Inferior parietal cortex (tissue), 1 donor: Measurements from ENCODE around the gene BRD3.

ENCODE experiments used
- DNase-seq: peaks from one replicate; pipeline ENCODE4 v3.0.0-alpha.2; 2016; ENCODE audit errors: extremely low spot score

Gene BRD3

DNA sequence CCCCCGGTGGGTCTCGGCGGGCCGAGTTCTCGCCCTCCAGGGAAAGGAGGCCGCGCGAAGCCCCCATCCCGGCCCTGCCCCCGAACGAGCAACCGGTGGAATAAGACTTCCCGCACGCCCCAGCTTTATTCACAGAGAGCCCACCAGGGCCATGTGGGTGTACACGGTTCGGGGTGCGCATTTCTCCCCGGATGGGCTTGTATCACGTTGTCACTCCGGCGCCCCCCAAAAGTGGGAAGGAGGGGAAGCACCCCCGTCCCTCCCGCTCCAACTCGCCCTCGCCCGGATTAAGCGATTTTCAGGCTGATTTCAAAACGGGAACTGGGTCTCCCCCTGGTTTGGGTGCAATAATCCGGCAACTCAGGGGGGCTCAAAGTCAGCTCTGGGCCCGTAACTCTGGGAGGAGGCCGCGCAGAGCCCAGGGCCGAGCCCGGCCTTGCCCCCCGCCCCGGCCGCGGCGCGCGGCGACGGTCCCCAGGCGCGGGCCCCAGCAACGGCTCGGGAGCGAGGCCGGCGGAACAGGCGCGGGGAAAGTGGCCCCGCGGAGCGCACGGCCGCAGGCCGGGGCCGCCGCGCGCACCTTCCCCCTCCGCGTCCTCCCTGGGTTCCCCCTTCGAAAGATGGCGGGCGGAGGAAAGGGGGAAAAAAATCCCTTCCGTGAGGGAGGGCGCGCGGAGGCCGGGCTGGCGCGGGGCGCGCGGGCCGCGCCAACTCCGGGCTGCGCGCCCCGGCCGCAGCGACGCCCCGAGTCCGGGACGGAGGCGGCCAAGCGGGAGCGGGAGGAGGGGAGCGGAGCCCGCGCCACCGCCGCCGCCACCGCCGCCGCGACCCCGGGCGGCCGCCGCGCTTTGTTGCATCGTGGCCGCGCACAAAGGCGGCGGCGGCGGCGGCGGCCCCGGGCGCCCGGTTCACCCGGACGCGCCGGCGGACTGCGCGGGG is 644 bp downstream of the BRD3 start:
- DNase-seq, result no peak

DNA sequence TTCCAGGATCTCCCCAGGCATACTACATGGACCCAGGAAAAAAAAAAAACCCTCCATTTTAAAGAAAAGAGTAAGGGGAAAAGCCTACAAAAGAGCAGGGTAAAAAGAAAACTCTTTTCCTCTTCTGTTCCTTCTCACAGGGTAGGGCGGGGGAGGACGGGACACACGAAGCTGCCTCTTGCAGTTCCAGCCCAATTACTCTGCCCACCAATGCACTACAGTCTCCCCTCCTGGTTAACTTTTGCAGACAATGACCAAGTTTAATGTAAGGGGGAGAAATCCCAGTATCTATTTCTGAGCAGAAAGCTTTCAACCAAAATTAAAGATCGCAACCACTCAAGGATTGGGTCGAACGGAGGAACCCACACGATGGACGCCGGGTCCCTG is 1.3 kb downstream of the BRD3 start:
- DNase-seq, result no peak

DNA sequence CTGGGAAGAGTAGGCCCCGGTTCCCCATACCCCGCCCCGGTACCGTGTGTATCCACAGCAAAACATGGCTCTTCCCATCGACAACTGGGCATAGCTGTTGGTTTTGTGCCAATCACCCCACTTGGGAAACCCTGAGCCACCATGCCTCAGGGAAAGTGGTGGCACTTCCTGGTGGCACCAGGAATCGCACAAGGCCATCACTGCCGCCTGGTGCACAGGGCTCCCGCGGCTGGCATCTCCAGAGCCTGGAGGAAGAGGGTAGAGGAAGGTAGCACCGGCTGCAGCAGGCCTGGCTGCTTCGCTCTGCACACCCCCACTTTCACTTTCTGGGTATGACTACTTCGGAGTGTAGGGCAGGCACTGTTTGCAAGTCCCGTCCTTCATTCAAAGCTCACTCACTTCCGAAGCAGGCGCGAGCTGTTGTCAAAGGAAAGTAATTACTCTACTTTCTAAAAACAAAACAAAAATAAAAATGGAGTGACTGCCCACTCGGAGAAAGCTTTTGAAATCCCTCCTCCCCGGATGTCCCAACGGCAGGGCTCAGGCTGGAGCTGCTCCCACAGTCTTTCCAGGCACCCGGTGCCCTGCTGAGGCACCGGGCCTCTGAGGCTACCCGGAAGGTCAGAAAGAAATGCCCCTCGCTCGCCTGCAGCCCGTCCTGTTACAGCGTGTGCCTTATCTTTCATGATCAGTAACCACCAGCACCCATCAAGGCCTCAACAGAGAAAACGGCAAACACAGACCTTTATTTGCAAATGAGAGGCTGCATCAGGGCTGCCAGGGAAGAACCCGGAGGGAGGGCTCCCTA is 2.0 kb downstream of the BRD3 start:
- no peak for DNase-seq

DNA sequence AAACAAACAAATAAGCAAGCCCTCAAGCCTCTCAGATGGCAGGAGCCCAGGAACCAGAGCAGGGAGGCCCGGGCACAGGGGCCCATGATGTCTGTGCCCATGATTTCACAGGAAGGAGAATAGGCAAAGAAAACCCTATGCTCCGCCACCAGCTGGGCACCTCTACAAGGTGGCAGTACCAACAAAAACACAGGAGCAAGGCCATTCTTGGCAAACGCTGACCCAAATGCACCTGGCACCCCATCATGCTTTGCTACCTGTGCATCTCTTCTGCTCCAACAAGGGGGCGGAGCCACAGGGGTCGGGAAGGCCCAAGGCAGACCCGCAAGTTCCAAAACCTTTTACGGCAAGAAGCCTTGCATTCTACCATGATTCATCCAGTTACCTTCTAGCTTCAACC is 3.1 kb downstream of the BRD3 start:
- no peak for DNase-seq

DNA sequence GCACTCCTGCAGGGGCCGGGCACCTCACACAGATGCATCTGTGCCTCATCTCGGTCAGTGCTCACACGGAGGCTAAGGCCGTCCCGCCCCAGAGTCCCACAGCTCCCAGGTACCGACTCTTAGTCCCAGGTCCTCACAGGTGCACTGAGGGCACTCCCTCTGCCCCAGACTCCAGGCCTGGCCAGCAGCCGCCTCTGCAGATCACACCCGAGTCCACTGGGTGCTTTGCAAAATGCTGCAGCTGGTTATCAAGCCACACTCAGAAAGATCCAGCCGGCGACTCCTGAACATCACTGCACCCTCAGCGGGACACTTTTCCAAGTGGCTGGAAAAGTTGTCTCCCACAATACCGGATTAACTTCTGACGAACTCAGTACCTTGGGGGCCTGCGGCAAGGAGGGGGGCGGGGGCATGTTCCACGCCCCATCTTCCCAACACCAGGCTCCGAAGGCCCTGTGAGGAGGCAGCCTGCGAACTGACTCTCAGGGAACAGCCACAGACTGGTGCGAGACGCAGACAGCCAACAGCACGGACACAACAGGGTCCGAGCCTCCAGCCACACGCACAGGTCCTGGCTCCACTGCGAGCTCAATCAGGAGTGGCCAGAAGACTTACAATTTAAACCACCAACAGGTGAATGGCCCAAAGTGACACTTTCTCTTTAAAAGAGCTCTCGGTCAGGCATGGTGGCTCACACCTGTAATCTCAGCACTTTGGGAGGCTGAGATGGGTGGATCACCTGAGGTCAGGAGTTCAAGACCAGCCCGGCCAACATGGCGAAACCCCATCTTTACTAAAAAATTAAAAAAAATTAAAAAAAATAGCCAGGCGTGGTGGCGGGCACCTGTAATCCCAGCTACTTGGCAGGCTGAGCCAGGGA is 4.0 kb downstream of the BRD3 start:
- DNase-seq, result no peak

DNA sequence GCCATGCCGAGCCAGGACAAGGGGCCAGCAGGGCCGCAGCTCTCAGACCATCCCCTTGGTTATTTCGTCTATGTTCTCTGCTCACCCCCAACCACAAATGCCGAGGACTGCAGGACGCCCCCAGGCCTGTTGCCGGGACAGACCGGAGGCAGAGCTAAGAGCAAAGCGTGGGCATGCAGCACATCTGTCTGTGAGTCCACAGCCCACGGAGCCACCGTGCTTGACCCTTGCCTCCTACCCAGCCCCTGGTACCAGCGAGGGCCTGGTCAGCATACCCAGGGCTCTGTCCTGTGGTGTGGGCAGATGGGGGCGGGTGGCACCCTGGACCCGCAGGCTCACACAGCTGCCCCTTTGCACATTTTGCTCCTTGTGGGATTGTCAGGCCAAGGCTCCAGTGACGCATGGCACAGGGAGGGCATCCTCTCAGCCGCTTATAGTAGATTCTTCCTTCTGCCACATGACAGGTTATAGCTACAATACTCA is 4.7 kb downstream of the BRD3 start:
- DNase-seq, result no peak

DNA sequence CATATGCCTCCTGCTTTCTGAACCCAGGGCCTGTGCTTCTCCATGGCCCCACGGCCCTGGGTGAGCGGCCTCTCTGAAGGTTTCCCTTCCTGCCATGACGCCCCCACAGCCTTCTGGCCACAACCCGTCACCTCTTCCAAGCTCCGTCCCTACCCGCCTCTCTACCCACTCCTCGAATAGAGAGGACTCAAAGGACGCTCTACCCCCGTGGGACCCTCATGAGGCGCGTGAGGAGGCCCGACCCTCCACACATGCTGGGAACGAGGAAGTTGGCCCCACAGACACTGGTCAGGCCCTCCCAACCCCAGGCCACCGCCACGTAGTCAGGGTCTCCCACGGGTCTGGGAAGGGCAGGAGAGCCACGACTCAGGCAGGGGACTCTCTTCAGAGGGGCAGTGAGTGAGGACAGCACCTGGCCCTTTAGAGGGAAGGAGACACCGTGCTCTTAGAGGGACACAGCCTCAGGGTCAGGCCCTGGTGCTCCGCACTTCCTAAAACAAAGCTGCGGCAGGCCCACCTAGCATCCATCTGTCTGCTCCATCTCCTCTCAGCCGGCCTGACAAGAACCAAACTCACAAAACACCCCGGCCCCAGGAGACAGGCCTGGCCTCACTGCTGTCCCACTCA is 5.3 kb downstream of the BRD3 start:
- DNase-seq, result no peak

DNA sequence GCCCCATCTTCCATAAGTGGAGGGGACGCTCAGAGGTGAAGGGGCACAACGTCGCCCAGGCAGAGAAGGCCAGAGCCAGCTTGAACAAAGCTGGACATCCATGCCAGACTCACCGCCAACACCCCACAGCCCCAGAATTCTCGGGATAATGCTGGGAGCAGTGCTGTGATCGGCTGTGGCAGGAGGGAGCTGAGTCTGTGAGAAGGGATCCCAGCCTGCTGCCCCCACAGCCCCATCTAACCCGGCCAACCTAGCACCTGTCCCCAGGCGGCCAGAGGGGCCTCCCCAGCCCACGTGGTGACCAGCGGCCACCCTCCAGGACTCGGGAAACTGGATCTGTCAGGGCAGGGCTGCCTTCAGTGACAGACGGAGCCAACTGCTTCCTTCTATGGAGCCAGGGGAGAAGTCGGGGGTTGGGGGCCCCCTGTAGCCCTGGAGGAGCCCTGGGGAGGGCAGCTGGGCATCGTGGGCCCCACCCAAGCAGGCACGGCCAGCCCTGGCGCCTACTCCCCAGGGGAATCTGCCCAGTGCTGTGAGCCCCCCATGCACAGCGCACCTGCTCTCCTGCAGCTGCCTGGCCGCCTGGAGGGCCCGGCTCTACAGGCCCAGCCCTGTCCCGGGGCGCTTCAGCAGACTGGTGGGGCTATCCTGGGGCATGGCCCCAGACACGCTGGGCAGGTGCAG is 6.0 kb downstream of the BRD3 start:
- no peak for DNase-seq

DNA sequence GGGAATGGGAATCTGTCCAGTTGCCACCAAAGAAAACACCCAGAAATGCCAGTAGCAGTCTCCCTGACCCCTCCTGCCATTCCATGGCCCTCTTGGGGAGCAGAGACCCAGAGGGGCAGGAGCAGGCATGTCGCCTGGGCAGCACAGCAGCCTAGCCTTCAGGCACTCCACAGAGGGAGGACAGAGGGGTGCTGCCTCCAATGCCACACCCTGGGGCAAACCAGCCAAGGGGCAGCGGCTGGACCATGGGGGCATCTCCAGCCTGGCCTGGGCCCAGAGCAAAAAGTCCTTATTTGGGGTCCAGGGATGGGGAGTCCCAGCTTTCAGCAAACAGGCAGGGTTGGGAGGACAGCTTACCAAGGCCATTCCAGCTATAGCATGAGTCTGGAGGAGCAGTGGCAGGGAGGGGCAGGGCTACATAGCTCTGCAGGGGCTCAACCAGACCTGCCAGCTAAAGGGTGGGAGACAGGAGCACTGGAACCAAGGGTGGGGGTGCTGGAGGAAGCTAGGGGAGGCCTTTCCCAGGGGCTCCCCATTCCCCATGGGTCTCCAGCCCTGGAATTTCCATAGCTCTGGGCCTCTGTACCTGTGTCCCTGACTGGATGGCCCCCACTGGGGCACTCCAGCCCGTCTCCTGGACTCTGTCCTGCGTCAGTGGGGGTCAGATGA is 6.7 kb downstream of the BRD3 start:
- DNase-seq, result no peak

DNA sequence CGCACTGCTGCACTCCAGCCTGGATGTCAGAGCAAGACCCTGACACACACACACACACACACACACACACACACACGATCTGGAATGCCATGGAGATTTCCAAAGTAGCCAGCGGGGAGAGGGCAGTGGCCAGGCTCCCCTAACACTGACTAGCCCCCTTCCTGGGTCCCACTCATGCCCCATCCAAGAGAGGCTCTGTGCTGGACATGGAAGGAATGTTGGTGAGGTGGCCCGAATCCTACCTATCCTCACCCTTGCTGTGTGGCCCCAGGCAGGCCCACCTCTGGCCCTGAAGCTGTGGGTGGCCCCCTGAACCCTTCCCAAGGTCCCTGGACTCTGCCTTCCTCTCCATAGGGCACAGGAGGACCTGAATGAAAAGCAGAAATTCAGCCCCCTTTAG is 7.3 kb downstream of the BRD3 start:
- no peak for DNase-seq

DNA sequence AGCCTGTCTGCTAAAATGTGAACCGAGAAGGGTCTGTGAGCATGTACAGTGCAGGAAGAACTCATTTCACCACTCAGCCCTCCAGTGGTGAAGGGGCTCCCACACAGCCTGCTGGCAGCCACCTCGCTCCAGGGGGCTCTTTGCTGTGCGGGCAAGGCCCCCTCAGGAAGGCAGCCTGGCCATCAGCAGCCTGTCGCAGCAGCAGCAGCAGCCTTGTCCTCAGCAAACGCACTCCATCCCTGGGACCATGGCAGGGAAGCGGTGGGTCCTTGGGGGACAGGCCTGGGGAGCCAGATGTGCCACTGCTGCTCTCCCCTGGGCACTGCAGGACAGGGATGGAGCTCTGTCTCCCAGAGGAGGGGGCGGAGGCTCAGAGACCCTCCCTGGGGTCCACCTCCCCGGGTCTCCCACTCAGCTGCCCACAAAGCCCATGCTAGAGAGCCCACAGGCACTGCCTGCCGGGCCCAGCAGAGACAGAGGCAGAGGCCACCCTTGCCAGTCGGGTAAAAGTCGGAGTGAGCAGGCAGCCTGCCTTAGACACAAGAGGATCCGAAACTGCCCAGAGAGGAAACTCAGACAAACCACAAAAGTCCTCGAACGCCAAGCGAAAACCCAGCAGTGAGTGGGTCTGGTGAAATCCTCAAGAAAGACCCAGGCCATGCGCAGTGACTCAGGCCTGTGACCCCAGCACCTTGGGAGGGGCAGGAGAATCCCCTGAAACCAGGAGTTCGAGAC is 8.0 kb downstream of the BRD3 start:
- DNase-seq, result no peak

DNA sequence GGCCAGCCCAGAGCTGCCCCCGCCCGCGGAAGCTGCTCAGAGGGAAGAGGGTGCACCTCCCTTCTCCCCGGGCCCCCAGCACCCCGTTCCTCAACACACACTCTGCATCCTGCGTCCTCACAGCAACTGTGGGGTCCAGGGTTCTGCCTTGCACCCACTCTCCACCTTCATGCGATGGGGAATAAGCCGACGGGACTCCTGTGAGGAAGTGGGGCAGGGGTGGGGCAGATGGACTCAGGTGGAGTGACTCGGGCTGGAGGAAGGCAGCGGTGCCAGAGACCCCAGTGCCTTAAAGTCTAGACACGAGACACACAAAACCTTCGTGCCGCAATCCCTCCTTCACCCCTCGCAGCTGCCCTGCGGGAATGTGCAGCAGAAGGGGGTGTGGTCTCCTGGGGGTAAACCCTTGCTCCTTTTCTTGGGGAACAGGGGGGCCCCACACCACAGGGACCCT is 8.6 kb downstream of the BRD3 start:
- DNase-seq, result no peak

DNA sequence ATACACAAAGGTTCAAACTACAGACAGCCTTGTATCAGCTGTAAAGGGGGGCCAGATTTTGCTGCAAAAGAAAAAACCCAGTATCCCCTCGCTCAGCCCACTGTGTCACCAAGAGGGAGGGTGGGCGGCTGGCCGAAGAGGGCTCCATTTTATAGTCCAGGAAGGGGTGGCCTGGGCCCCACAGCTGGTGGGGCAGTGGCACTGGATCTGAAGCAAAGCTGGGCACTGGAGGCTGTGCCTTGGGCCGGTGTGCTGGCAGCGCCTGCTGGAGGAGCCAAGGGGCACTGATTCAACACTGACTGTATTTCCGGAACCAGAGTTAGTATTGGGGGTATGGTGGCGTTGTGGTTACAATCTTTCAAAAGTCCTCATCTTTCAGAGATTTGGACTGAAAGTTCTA is 9.1 kb downstream of the BRD3 start:
- DNase-seq, result no peak

DNA sequence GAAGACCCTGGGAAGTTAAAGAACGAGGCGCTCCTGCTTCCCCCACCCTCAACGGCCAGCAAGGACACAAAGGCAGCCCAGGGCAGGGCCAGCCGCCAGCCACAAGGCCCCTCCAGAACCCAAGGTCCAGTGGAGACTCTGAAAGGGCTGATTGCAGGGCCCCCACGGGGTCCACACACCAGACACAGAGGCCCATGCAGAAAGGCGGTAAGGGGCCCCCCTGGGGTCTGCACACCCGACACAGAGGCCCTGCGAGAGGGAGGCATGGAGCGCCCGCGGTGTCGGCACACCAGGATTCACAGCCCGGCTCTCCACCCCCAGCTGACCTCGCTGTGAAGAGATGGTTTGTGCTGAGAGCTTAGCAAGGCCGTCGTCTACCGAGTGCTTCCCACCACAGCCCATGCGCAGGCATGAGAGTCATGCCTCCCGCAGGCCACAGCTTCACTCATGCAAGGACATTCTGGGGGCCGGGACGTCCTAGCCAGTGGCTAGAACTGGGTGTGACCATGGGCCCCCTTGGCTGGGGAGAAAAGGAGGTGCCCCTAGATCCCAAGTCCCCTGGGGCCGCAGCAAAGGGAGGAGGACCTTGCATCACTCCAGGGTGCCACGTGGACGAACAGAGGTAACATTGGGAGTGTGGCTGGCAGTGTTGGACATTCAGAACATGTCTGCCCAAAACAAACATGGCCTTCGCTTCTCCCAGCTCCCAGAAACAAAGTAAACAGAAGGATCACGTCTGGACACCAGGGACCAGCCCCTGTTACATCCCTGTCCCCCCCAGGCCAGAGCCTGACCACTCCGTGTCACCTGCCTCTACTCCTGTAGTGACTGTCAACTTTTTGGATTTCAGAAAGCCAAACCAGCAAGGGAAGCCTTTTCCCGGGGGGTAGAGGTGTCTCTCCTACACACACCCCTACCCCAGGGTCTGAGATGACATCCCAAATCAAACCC is 9.8 kb downstream of the BRD3 start:
- no peak for DNase-seq

DNA sequence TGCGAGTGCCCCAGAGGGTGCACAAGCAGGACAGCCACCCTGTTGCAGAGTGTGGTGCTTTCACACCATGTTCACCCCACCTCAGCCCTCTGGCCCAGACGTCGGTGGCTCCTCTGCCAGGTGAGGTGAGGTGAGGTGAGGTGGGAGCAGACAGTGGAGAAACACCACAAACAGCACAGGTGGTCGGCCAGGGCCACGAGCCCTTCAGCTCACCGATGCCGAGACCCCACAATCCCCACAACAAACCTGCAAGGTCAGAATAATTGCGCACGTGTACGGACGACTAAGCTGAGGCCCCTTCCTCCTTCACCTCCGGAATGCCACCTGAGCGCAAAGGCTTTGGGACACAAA is 10.5 kb downstream of the BRD3 start:
- DNase-seq, result no peak

DNA sequence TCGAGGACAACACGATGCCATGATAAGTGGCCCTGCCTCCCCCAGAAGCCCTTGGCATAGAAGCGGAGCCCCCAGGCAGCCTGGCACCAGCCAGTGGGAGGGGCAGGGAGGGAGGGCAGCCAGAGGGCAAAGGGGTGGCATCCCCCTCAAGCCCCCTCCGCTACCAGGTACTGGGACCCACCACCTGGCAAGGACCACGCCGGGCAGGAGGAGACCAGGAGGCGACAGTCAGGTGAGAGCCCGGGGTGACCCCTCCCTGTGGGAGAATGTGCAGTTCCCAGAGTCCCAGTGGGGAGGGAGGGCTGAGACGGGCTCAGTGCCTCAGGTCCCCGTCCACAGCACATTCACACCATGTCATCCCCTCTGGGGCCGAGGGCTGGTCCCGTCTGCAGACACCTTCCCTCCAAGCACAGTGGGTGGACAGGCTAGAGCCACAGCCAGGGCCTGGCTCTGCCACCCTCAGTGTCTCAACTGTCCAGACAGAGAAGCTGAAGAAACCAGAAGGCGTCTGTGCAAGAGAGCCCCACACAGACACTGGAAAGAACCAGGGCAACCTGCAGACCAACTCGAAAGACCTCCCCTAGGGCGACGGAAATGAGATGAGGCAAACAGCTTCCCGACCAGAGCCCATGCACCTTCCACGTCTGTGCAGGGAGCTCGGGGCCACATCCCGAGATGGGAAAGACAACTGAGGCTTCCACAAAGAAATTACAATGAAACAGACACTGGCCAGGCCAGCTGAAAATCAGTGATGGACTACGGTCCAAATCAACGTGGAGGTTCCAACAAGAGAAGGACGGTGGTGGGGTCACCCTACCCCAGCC is 11.1 kb downstream of the BRD3 start:
- no peak for DNase-seq

DNA sequence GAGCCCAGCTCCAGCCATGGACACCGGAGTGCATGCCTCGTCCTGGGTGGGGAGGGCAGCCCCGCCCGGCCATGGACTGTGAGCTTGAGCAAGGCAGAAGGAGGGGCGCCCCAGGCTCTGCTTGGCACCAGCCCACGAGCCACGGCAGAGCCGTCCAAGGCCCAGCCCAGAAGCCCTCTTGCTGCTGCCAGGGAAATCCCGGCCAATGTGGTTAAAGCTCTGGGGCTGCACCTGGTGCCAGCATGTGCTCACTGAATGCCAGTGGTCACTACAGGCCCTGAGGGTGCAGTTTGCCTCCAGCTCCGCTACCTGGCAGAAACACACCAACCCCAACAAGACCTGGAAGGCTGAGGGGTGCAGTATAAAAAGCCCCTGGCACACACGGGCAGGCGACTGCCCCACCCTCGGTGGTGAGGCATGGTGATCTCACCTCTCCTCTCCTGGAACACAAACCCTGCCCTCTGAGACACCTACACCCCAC is 11.8 kb downstream of the BRD3 start:
- no peak for DNase-seq
